Thyroid gland (tissue), 4 donors: ENCODE measurements around the gene ANTXR2.

Experiments used
- CTCF ChIP-seq, 6 experiments: fragments of 200-600 bp in 3 of 6; fragments of 450-650 bp in 3 of 6; sonication (generic) in 3 of 6; IDR thresholded peaks; one replicate each; pipeline ENCODE4 v1.5.1; 2016 to 2019; ENCODE audit warnings: antibody characterized with exemption in 6 of 6, mild to moderate bottlenecking in 2 of 6, inconsistent platforms in 1 of 6, moderate library complexity in 1 of 6
- POLR2A ChIP-seq, 2 donors: fragments of 450-650 bp; IDR thresholded peaks; one replicate each; pipeline ENCODE4 v1.6.1; 2017; ENCODE audit warnings: antibody characterized with exemption in 2 of 2, mild to moderate bottlenecking in 2 of 2, moderate library complexity in 1 of 2

GRCh38 chr4:80113615-80114014, 40.6 kb upstream of the ANTXR2 start:
- no peak for TF ChIP-seq CTCF (IDR thresholded peaks at IDR 0.05)
- no peak for TF ChIP-seq POLR2A (IDR thresholded peaks at IDR 0.05)
